ENCODE results near the gene COA1. TPM values are rescaled to one million over a fixed set of nuclear protein-coding genes. Genes with fewer than 3 reads are reported as not detected.
"Not testable (repeated sequence)": the region's sequence is repeated elsewhere in the genome, so short reads cannot be mapped to it uniquely, and the experiment has no call there.

Gene COA1
- total RNA-seq, 4 donors from 2014 or later, result 34.0 to 84.2 (median 54.4) TPM

GRCh38 chr7:43735802-43736603 is 6.7 kb upstream of the COA1 start:
- Histone ChIP-seq H3K36me3 (no peaks in the 10 kb centered on the region), H3K9me3 (no peaks in the 10 kb centered on the region), H3K27ac (no peak overlapping the region), H3K4me1 (no peaks in the 10 kb centered on the region), H3K4me3 (no peak overlapping the region), H3K27me3 (no peaks in the 10 kb centered on the region)
- no peak for TF ChIP-seq POLR2A (IDR thresholded peaks at IDR 0.05)
- TF ChIP-seq CTCF (IDR thresholded peaks at IDR 0.05), result no peak
- no peak for DNase-seq

- TF ChIP-seq CTCF (IDR thresholded peaks at IDR 0.05), result no peak
- no peak for TF ChIP-seq POLR2A (IDR thresholded peaks at IDR 0.05)
- H3K36me3 ChIP-seq, result no peaks in the 10 kb centered on the region
- no peaks in the 10 kb centered on the region for H3K9me3 ChIP-seq
- no peak for DNase-seq
- no peak overlapping the region for H3K4me3 ChIP-seq
- H3K4me1 ChIP-seq, result no peaks in the 10 kb centered on the region
- H3K27me3 ChIP-seq, result no peaks in the 10 kb centered on the region
- no peak overlapping the region for H3K27ac ChIP-seq
Observed at GRCh38 chr7:43735403-43735801, 6.1 kb upstream of the COA1 start.

- not testable (repeated sequence) for H3K27me3 ChIP-seq, H3K27ac ChIP-seq, H3K36me3 ChIP-seq, H3K4me3 ChIP-seq, H3K4me1 ChIP-seq, H3K9me3 ChIP-seq, DNase-seq
Observed at GRCh38 chr7:43734575-43735332, 5.4 kb upstream of the COA1 start.

GRCh38 chr7:43731494-43731893 is 2.2 kb upstream of the COA1 start:
- H3K27me3 ChIP-seq, result not testable (repeated sequence)

GRCh38 chr7:43729924-43730248 is 563 bp upstream of the COA1 start:
- Histone ChIP-seq H3K27me3 (no peaks in the 10 kb centered on the region), H3K9me3 (no peaks in the 10 kb centered on the region), H3K4me3 (peak overlapping the region; percentile 63 to 87 (median 76)), H3K27ac (peak overlapping the region; percentile 76 to 80 (median 78)), H3K4me1 (peaks cover 0 to 22% (median 2%) of the 10 kb centered on the region in 4 donors), H3K36me3 (no peaks in the 10 kb centered on the region)
- TF ChIP-seq CTCF (IDR thresholded peaks at IDR 0.05) (no peak), POLR2A (IDR thresholded peaks at IDR 0.05) (no peak)
- no peak for DNase-seq

More at GRCh38 chr7:43731494-43731893, 2.2 kb upstream of the COA1 start:
- H3K36me3 ChIP-seq, H3K4me3 ChIP-seq, H3K27ac ChIP-seq, H3K9me3 ChIP-seq, DNase-seq: not testable (repeated sequence)
- peaks cover 0 to 19% (median 2%) of the 10 kb centered on the region in 4 donors for H3K4me1 ChIP-seq

GRCh38 chr7:43727494-43727893 is 1.8 kb downstream of the COA1 start:
- no peak for TF ChIP-seq CTCF (IDR thresholded peaks at IDR 0.05)
- TF ChIP-seq POLR2A (IDR thresholded peaks at IDR 0.05), result no peak
- H3K27ac ChIP-seq, result no peak overlapping the region
- DNase-seq, result no peak
- no peak overlapping the region for H3K4me3 ChIP-seq
- no peaks in the 10 kb centered on the region for H3K9me3 ChIP-seq
- H3K36me3 ChIP-seq, result no peaks in the 10 kb centered on the region
- no peaks in the 10 kb centered on the region for H3K27me3 ChIP-seq
- H3K4me1 ChIP-seq, result peaks cover 0 to 22% (median 2%) of the 10 kb centered on the region in 4 donors

Measured in Peyer's patch (tissue), 4 donors.